Mucosa of descending colon (tissue), 3 donors: ENCODE measurements around the gene BYSL. TPM values are rescaled to one million over a fixed set of nuclear protein-coding genes. Genes with fewer than 3 reads are reported as not detected.
A peak's percentile ranks its signal among the peaks of the same experiment; 100 is the strongest.

Experiments used
- ATAC-seq: fragments of 200-7000 bp; cut with Tn5 transposase; one replicate; pipeline ENCODE4 v1.9.1; 2020; ENCODE audit warnings: mild to moderate bottlenecking, moderate library complexity
- DNase-seq, 3 donors: peaks; one replicate each; pipeline ENCODE4 v3.0.0-alpha.2; 2020
- H3K36me3 ChIP-seq: fragments of 200-600 bp; one replicate; pipeline ENCODE4 v1.8.0; 2021; ENCODE audit warnings: low read depth, mild to moderate bottlenecking
- H3K4me1 ChIP-seq: fragments of 200-600 bp; one replicate; pipeline ENCODE4 v1.8.0; 2021; ENCODE audit warnings: low read depth, mild to moderate bottlenecking
- H3K4me3 ChIP-seq: fragments of 200-600 bp; one replicate; pipeline ENCODE4 v1.8.0; 2021; ENCODE audit warnings: mild to moderate bottlenecking
- H3K9me3 ChIP-seq: fragments of 200-600 bp; one replicate; pipeline ENCODE4 v1.8.0; 2021; ENCODE audit warnings: mild to moderate bottlenecking
- intact Hi-C, 2 donors: fragments of 100-400 bp; cut with DNase I in 1 of 2; cut with micrococcal nuclease in 1 of 2; formaldehyde crosslinking; loops; one replicate each; pipeline versions ENCODE4 v1.11.0 to v1.11.1; 2022; cut with DNase I, micrococcal nuclease
- total RNA-seq, 3 donors: library from RNA; stranded (reverse); fragmentation: NEBNext Ultra II Directional in 2 of 3; extraction: Animal tissue kit (Norgen Biotek cat#: 25700) in 2 of 3; gene quantifications; one replicate each; pipeline versions ENCODE4 v1.2.1 to v1.2.4, GENCODE V29; 2021 to 2023
- TF ChIP-seq, protein P1 (sequence below): fragments of 200-600 bp; IDR thresholded peaks from one replicate; pipeline ENCODE4 v1.8.0; 2022; ENCODE audit warnings: antibody characterized with exemption, mild to moderate bottlenecking
- donor health status: DM: no; HTN: no; CAD: no; lungs with moderate emphysema.
- donor health status: DM: no; HTN: no; CAD: no.
- donor health status: DM: no; HTN: yes; CAD: no.

Gene BYSL
- total RNA-seq, 3 donors from 2014 or later = 7.5 to 10.5 (median 10.2) TPM

- TF ChIP-seq, protein P1, sequence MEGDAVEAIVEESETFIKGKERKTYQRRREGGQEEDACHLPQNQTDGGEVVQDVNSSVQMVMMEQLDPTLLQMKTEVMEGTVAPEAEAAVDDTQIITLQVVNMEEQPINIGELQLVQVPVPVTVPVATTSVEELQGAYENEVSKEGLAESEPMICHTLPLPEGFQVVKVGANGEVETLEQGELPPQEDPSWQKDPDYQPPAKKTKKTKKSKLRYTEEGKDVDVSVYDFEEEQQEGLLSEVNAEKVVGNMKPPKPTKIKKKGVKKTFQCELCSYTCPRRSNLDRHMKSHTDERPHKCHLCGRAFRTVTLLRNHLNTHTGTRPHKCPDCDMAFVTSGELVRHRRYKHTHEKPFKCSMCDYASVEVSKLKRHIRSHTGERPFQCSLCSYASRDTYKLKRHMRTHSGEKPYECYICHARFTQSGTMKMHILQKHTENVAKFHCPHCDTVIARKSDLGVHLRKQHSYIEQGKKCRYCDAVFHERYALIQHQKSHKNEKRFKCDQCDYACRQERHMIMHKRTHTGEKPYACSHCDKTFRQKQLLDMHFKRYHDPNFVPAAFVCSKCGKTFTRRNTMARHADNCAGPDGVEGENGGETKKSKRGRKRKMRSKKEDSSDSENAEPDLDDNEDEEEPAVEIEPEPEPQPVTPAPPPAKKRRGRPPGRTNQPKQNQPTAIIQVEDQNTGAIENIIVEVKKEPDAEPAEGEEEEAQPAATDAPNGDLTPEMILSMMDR = no peak
- Histone ChIP-seq H3K36me3 (no peaks in the 10 kb centered on the region), H3K4me3 (no peak overlapping the region), H3K4me1 (peaks cover 2% of the 10 kb centered on the region), H3K9me3 (no peaks in the 10 kb centered on the region)
- peak; percentile 36 for ATAC-seq
- DNase-seq = no peak
- intact Hi-C loops = no loop called here
Observed at GRCh38 chr6:41970436-41970846, 49.1 kb downstream of the BYSL start.

DNA sequence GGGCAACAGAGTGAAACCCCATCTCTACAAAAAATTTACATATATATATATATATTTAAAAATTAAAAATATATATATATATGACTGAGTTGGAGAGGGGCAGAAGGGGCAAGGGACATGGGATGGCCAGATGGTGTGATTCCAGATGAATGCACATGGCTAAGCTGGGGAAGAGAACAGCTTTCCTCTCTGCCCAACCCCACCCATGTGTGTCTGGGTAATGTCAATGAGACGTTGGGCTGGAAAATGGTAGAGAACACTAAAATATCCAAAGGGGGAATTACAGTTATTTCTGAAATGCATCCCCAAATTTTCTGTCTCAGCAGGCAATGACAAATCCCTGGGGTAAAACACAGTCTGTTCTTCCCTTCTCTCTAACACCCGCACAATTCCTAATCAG lies 51.5 kb downstream of the BYSL start:
- no peaks in the 10 kb centered on the region for H3K9me3 ChIP-seq
- peaks cover 2% of the 10 kb centered on the region for H3K4me1 ChIP-seq
- H3K36me3 ChIP-seq = no peaks in the 10 kb centered on the region
- intact Hi-C loops = no loop called here
- no peak overlapping the region for H3K4me3 ChIP-seq
- DNase-seq (no peak), ATAC-seq (no peak)
- TF ChIP-seq, protein P1 = no peak

GRCh38 chr6:41974281-41974825 lies 53.1 kb downstream of the BYSL start:
- Histone ChIP-seq H3K9me3 (no peaks in the 10 kb centered on the region), H3K4me3 (no peak overlapping the region), H3K4me1 (peaks cover 2% of the 10 kb centered on the region), H3K36me3 (no peaks in the 10 kb centered on the region)
- DNase-seq = no peak
- intact Hi-C loops = no loop called here
- ATAC-seq = no peak
- TF ChIP-seq, protein P1 = no peak

DNA sequence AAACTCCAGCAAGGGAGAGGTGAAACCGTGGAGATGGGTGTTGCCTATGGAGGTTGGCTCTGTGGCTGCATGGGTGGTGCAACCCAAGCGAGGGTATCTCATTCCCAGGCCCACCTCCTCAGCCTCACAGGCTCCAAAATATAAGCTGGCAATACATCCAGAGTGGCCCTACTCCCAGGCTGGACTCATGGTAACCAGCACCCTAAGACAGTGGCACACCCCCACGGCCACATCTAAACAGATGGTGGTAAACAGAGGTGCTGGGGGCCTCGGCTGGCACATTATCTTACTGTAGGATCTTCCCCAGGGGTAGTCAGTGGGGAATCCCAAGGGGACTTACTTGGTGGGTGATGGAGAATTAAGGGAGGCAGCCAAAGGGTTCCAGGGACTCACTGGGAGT lies 54.0 kb downstream of the BYSL start:
- H3K9me3 ChIP-seq = no peaks in the 10 kb centered on the region
- TF ChIP-seq, protein P1 = no peak
- no peaks in the 10 kb centered on the region for H3K36me3 ChIP-seq
- DNase-seq (no peak), ATAC-seq (no peak)
- no peak overlapping the region for H3K4me3 ChIP-seq
- H3K4me1 ChIP-seq = no peaks in the 10 kb centered on the region
- intact Hi-C loops = no loop called here

GRCh38 chr6:41976794-41977484 lies 55.6 kb downstream of the BYSL start:
- intact Hi-C loops = no loop called here
- ATAC-seq = no peak
- TF ChIP-seq, protein P1 = no peak

More at GRCh38 chr6:41976794-41977484, 55.6 kb downstream of the BYSL start:
- Histone ChIP-seq H3K4me3 (no peak overlapping the region), H3K36me3 (no peaks in the 10 kb centered on the region), H3K4me1 (no peaks in the 10 kb centered on the region), H3K9me3 (no peaks in the 10 kb centered on the region)
- DNase-seq = no peak

Other genes starting within 250 kb of the BYSL start
- 10 to 100 TPM; 35.2 to 44.5 (median 40.2) TPM for gene TFEB, start 185.9 kb upstream of the BYSL start, total RNA-seq
- not detected for gene PGC, start 174.1 kb upstream of the BYSL start, total RNA-seq
- 1 to 10 TPM; 3.6 to 7.9 (median 4.6) TPM for gene FRS3, start 141.6 kb upstream of the BYSL start, total RNA-seq
- 1 to 10 TPM; 2.7 to 6.7 (median 6.1) TPM for gene PRICKLE4, start 140.7 kb upstream of the BYSL start, total RNA-seq
- 100 to 1,000 TPM in 1 of 3 donors, 10 to 100 TPM in 2; 96.9 to 116 (median 96.9) TPM for gene TOMM6, start 133.8 kb upstream of the BYSL start, total RNA-seq
- 1 to 10 TPM; 2.8 to 3.7 (median 3.2) TPM for gene USP49, start 26.1 kb upstream of the BYSL start, total RNA-seq
- 10 to 100 TPM; 15.5 to 21.2 (median 18.6) TPM for gene MED20, start 360 bp upstream of the BYSL start, total RNA-seq
- gene CCND3, start 20.3 kb downstream of the BYSL start, total RNA-seq = 10 to 100 TPM; 51.2 to 69.1 (median 60.0) TPM
- gene TAF8, start 129.0 kb downstream of the BYSL start, total RNA-seq = 10 to 100 TPM; 22.1 to 35.2 (median 25.0) TPM
- 10 to 100 TPM; 22.2 to 67.6 (median 57.6) TPM for gene C6orf132, start 221.1 kb downstream of the BYSL start, total RNA-seq